ENCODE results near the gene ABR. TPM values are rescaled to one million over a fixed set of nuclear protein-coding genes. Genes with fewer than 3 reads are reported as not detected.

Gene ABR
- total RNA-seq, 2 donors from 2014 or later = 80.7 to 82.7 TPM

GRCh38 chr17:1188812-1189504, 9.2 kb upstream of the ABR start:
- TF ChIP-seq CTCF (IDR thresholded peaks at IDR 0.05) (no peak), POLR2AphosphoS5 (IDR thresholded peaks at IDR 0.05) (peak; percentile 96)
- Histone ChIP-seq H3K36me3 (no peaks in the 10 kb centered on the region), H3K27ac (peak overlapping the region; percentile 63 to 70), H3K4me3 (no peak overlapping the region), H3K27me3 (replicated peaks; ENCODE audit: insufficient read depth) (no peaks in the 10 kb centered on the region), H3K4me1 (replicated peaks) (peaks cover 4% of the 10 kb centered on the region), H3K9me3 (no peaks in the 10 kb centered on the region)
- peak; percentile 87 for DNase-seq (ENCODE audit: low spot score)
- intact Hi-C loops (cut with DNase I) = no loop called here
- 35% methylated on average over 20 of the region's 20 CpGs for WGBS

GRCh38 chr17:1186923-1187771, 7.4 kb upstream of the ABR start:
- Histone ChIP-seq H3K36me3 (no peaks in the 10 kb centered on the region), H3K4me1 (replicated peaks) (peaks cover 4% of the 10 kb centered on the region), H3K4me3 (no peak overlapping the region), H3K27ac (peak overlapping the region in 1 of 2 donors; percentile 44), H3K27me3 (replicated peaks; ENCODE audit: insufficient read depth) (no peaks in the 10 kb centered on the region), H3K9me3 (no peaks in the 10 kb centered on the region)
- TF ChIP-seq POLR2AphosphoS5 (IDR thresholded peaks at IDR 0.05) (peak; percentile 66), POLR2A (IDR thresholded peaks at IDR 0.05) (no peak), CTCF (IDR thresholded peaks at IDR 0.05) (peak; percentile 93 to 97 (median 96))
- DNase-seq (ENCODE audit: low spot score) = peak; percentile 69
- intact Hi-C loops (cut with DNase I) = loop anchor here (1.0 kb wide), 1 partner anchor 64 kb away; no protein-coding TSS in a partner anchor
- WGBS = 31% methylated on average over 33 of the region's 34 CpGs

- WGBS = 72% methylated on average over 13 of the region's 13 CpGs
- no peaks in the 10 kb centered on the region for H3K27me3 ChIP-seq (replicated peaks; ENCODE audit: insufficient read depth)
- peak overlapping the region in 1 of 2 donors; percentile 44 for H3K27ac ChIP-seq
- no peaks in the 10 kb centered on the region for H3K9me3 ChIP-seq
- no peak for DNase-seq (ENCODE audit: low spot score)
- no peak for TF ChIP-seq POLR2A (IDR thresholded peaks at IDR 0.05)
- no peak for TF ChIP-seq CTCF (IDR thresholded peaks at IDR 0.05)
- no peak for TF ChIP-seq POLR2AphosphoS5 (IDR thresholded peaks at IDR 0.05)
- no peaks in the 10 kb centered on the region for H3K36me3 ChIP-seq
- no peak overlapping the region for H3K4me3 ChIP-seq
- peaks cover 4% of the 10 kb centered on the region for H3K4me1 ChIP-seq (replicated peaks)
- intact Hi-C loops (cut with DNase I) = no loop called here
These were observed 6.5 kb upstream of the ABR start for GRCh38 chr17:1186214-1186820.

GRCh38 chr17:1183171-1183873, 3.5 kb upstream of the ABR start:
- intact Hi-C loops (cut with DNase I) = no loop called here
- TF ChIP-seq POLR2AphosphoS5 (IDR thresholded peaks at IDR 0.05) (no peak), POLR2A (IDR thresholded peaks at IDR 0.05) (no peak), CTCF (IDR thresholded peaks at IDR 0.05) (no peak)
- Histone ChIP-seq H3K27ac (no peak overlapping the region), H3K4me1 (replicated peaks) (no peaks in the 10 kb centered on the region), H3K36me3 (no peaks in the 10 kb centered on the region), H3K9me3 (no peaks in the 10 kb centered on the region), H3K4me3 (no peak overlapping the region), H3K27me3 (replicated peaks; ENCODE audit: insufficient read depth) (no peaks in the 10 kb centered on the region)
- 63% methylated on average over 14 of the region's 14 CpGs for WGBS
- DNase-seq (ENCODE audit: low spot score) = no peak

Measured in prostate gland (tissue), 2 donors.